Measurements from ENCODE around the gene ZNF335.
"Not testable (repeated sequence)": the region's sequence is repeated elsewhere in the genome, so short reads cannot be mapped to it uniquely, and the experiment has no call there.

ZNF335 gene

GRCh38 chr20:45934586-45935415 is 37.2 kb downstream of the ZNF335 start, which contains the start of gene PCIF1:
PCIF1 (plus strand) TSS chr20:45934683; CDS start chr20:45939000, 4,317 bp downstream.
- DNase-seq (ENCODE audit: low read depth) = peak; percentile 97

GRCh38 chr20:45934046-45934585 is 37.9 kb downstream of the ZNF335 start:
- peak; percentile 47 for DNase-seq (ENCODE audit: low read depth)

GRCh38 chr20:45933266-45934045 is 38.5 kb downstream of the ZNF335 start:
- peak; percentile 83 for DNase-seq (ENCODE audit: low read depth)

- not testable (repeated sequence) for DNase-seq (ENCODE audit: low read depth)
Measured at GRCh38 chr20:45931680-45932079, 40.3 kb downstream of the ZNF335 start.

GRCh38 chr20:45927071-45927878 is 44.7 kb downstream of the ZNF335 start:
- no peak for DNase-seq (ENCODE audit: low read depth)

- no peak for DNase-seq (ENCODE audit: low read depth)
Measured at GRCh38 chr20:45926731-45927070, 45.3 kb downstream of the ZNF335 start.

- no peak for DNase-seq (ENCODE audit: low read depth)
Measured at GRCh38 chr20:45925821-45926506, 46.0 kb downstream of the ZNF335 start.

- peak; percentile 60 for DNase-seq (ENCODE audit: low read depth)
Measured at GRCh38 chr20:45924391-45925261, 47.4 kb downstream of the ZNF335 start.

GRCh38 chr20:45921337-45922189 is 50.4 kb downstream of the ZNF335 start:
- no peak for DNase-seq (ENCODE audit: low read depth)

- DNase-seq (ENCODE audit: low read depth) = no peak
Measured at GRCh38 chr20:45920462-45921336, 51.3 kb downstream of the ZNF335 start.

- peak; percentile 67 for DNase-seq (ENCODE audit: low read depth)
Measured at GRCh38 chr20:45919542-45920399, 52.2 kb downstream of the ZNF335 start.

- no peak for DNase-seq (ENCODE audit: low read depth)
Measured at GRCh38 chr20:45918779-45919537, 53.0 kb downstream of the ZNF335 start.

GRCh38 chr20:45918182-45918737 is 53.7 kb downstream of the ZNF335 start:
- DNase-seq (ENCODE audit: low read depth) = no peak

GRCh38 chr20:45917790-45918141 is 54.2 kb downstream of the ZNF335 start:
- DNase-seq (ENCODE audit: low read depth) = no peak

GRCh38 chr20:45913116-45913515 is 58.9 kb downstream of the ZNF335 start:
- no peak for DNase-seq (ENCODE audit: low read depth)

GRCh38 chr20:45912344-45912682 is 59.7 kb downstream of the ZNF335 start:
- DNase-seq (ENCODE audit: low read depth) = no peak
